ENCODE results near the gene RUBCNL.

DNA sequence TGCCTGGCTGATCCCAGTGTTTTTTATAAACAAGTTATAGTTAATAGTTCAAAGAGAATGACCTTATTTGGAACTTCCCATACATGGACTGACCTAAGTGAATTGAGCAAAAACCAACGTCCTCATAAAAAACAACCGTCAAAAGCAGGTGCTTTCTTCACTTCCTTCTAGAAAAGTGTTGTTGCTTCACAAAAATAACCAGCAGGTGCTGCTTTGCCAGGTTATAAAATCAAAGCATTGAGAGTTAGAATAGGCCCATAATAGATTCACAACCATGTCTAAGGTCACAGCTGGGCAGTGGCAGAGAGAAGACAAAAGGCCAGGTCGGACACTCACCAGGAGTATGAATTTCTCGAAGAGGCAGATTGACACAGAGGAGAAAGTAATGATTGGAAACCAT is 9.5 kb downstream of the RUBCNL start:
- no peak for TF ChIP-seq MAX (IDR thresholded peaks at IDR 0.05; ENCODE audit: low read depth)
- TF ChIP-seq SIN3A (IDR thresholded peaks at IDR 0.05; ENCODE audit: borderline replicate concordance, low read depth, low read length) = no peak
- no peak for TF ChIP-seq RAD21 (IDR thresholded peaks at IDR 0.05; ENCODE audit: low read length)
- TF ChIP-seq EZH2phosphoT487 (IDR thresholded peaks at IDR 0.05; ENCODE audit: borderline replicate concordance, low read depth) = no peak
- no peak for TF ChIP-seq CTCF (IDR thresholded peaks at IDR 0.05)
- TF ChIP-seq GABPA (IDR thresholded peaks at IDR 0.05; ENCODE audit: low read depth) = no peak
- no peak for TF ChIP-seq MXI1 (IDR thresholded peaks at IDR 0.05; ENCODE audit: low read depth, low read length)
